HepG2 (cell line): ENCODE data around the gene KIAA0319L. TPM values are rescaled to one million over a fixed set of nuclear protein-coding genes. Genes with fewer than 3 reads are reported as not detected.
A peak's percentile ranks its signal among the peaks of the same experiment; 100 is the strongest.

Experiments used
- CHCHD3 ChIP-seq: sonication (generic); formaldehyde crosslinking; IDR thresholded peaks from 2 replicates; pipeline ENCODE4 v1.8.0; 2022; ENCODE audit warnings: mild to moderate bottlenecking, missing genetic modification reagents, moderate library complexity
- FLYWCH1 ChIP-seq: sonication (generic); formaldehyde crosslinking; IDR thresholded peaks from 2 replicates; pipeline ENCODE4 v1.8.1; 2023; ENCODE audit warnings: mild to moderate bottlenecking, missing genetic modification reagents
- FOXP1 ChIP-seq, 2 experiments: fragments of 450-650 bp in 1 of 2; IDR thresholded peaks; 2 replicates each; pipeline ENCODE4 v1.6.1; 2017 to 2018; ENCODE audit warnings: antibody characterized with exemption in 1 of 2
- JUNB ChIP-seq: sonication (generic); formaldehyde crosslinking; IDR thresholded peaks from 2 replicates; pipeline ENCODE4 v1.8.0; 2022; ENCODE audit warnings: missing genetic modification reagents, mild to moderate bottlenecking, borderline replicate concordance
- KDM3A ChIP-seq: IDR thresholded peaks from 2 replicates; pipeline ENCODE4 v1.6.1; 2018; ENCODE audit warnings: low read depth, missing compliant biosample characterization
- MED1 ChIP-seq: sonication (generic); formaldehyde crosslinking; IDR thresholded peaks from 2 replicates; pipeline ENCODE4 v1.4.0; 2020; ENCODE audit warnings: missing genetic modification reagents
- NFE2L2 ChIP-seq: fragments of 150-350 bp; IDR thresholded peaks from 2 replicates; pipeline ENCODE4 v1.6.1; 2014; ENCODE audit warnings: low read length
- NFYC ChIP-seq: IDR thresholded peaks from 2 replicates; pipeline ENCODE4 v1.6.1; 2016; ENCODE audit warnings: missing genetic modification reagents, missing compliant biosample characterization
- PAX8 ChIP-seq: sonication (generic); formaldehyde crosslinking; IDR thresholded peaks from 2 replicates; pipeline ENCODE4 v1.8.0; 2022; ENCODE audit warnings: mild to moderate bottlenecking, missing genetic modification reagents, borderline replicate concordance
- REPIN1 ChIP-seq: sonication (generic); formaldehyde crosslinking; IDR thresholded peaks from 2 replicates; pipeline ENCODE4 v1.8.0; 2022; ENCODE audit warnings: missing genetic modification reagents, low read depth, mild to moderate bottlenecking, borderline replicate concordance
- XBP1 ChIP-seq: sonication (generic); formaldehyde crosslinking; IDR thresholded peaks from 2 replicates; pipeline ENCODE4 v1.5.0; 2020; ENCODE audit warnings: missing genetic modification reagents
- ZBTB38 ChIP-seq: sonication (generic); formaldehyde crosslinking; IDR thresholded peaks from 2 replicates; pipeline ENCODE4 v1.5.1; 2020; ENCODE audit warnings: mild to moderate bottlenecking, missing genetic modification reagents
- ZNF3 ChIP-seq: IDR thresholded peaks from 2 replicates; pipeline ENCODE4 v1.7.0; 2017; ENCODE audit warnings: inconsistent platforms
- ZNF530 ChIP-seq: sonication (generic); formaldehyde crosslinking; IDR thresholded peaks from 2 replicates; pipeline ENCODE4 v1.5.0; 2020; ENCODE audit warnings: low read depth, mild to moderate bottlenecking, missing genetic modification reagents
- ZNF546 ChIP-seq: sonication (generic); formaldehyde crosslinking; conservative IDR thresholded peaks from 2 replicates; pipeline ENCODE4 v1.8.1; 2023; ENCODE audit warnings: mild to moderate bottlenecking, missing genetic modification reagents
- ZNF562 ChIP-seq: sonication (generic); formaldehyde crosslinking; IDR thresholded peaks from 2 replicates; pipeline ENCODE4 v1.8.0; 2022; ENCODE audit warnings: missing genetic modification reagents, borderline replicate concordance
- ZNF615 ChIP-seq: sonication (generic); formaldehyde crosslinking; IDR thresholded peaks from 2 replicates; pipeline ENCODE4 v1.5.0; 2020; ENCODE audit warnings: mild to moderate bottlenecking, missing genetic modification reagents, borderline replicate concordance
- ZSCAN12 ChIP-seq: sonication (generic); formaldehyde crosslinking; IDR thresholded peaks from 2 replicates; pipeline ENCODE4 v1.9.0; 2021; ENCODE audit warnings: mild to moderate bottlenecking, missing genetic modification reagents
- polyA plus RNA-seq, 8 experiments: library from polyadenylated mRNA; depleted of rRNA in 3 of 8; stranded (reverse) in 7 of 8; unstranded in 1 of 8; fragments of >200 nt; fragmentation: Illumina TruSeq in 4 of 8; extraction: Trizol in 4 of 8; gene quantifications; 2 replicates each; pipeline versions ENCODE4 v1.2.1 to v1.2.3, GENCODE V29; 2011 to 2016; ENCODE audit warnings: low read depth in 4 of 8, missing spikeins in 1 of 8, mixed read lengths in 1 of 8; ENCODE audit not compliant: insufficient read depth in 1 of 8
- total RNA-seq, 5 experiments: library from RNA; depleted of rRNA; stranded (reverse); fragments of >200 nt; fragmentation: Illumina TruSeq; extraction: Trizol; gene quantifications; 2 replicates each; pipeline ENCODE4 v1.2.3, GENCODE V29; 2016; ENCODE audit warnings: low read depth in 1 of 5
- TF ChIP-seq, protein P1 (sequence below): sonication (generic); formaldehyde crosslinking; IDR thresholded peaks from 2 replicates; pipeline ENCODE4 v1.5.1; 2020; ENCODE audit warnings: missing genetic modification reagents, mild to moderate bottlenecking, borderline replicate concordance
- TF ChIP-seq, protein P2 (sequence below): sonication (generic); formaldehyde crosslinking; IDR thresholded peaks from 2 replicates; pipeline ENCODE4 v1.4.0; 2020; ENCODE audit warnings: low read depth, mild to moderate bottlenecking, missing genetic modification reagents
- TF ChIP-seq, protein P3 (sequence below): sonication (generic); formaldehyde crosslinking; IDR thresholded peaks from 2 replicates; pipeline ENCODE4 v1.4.0; 2020; ENCODE audit warnings: missing genetic modification reagents

The KIAA0319L gene
- total and polyA plus RNA-seq, 2 of the 13 experiments (the other 11 are each of a cell fraction or from before 2014, with no cell fraction given): 33.4 to 82.6 TPM

DNA sequence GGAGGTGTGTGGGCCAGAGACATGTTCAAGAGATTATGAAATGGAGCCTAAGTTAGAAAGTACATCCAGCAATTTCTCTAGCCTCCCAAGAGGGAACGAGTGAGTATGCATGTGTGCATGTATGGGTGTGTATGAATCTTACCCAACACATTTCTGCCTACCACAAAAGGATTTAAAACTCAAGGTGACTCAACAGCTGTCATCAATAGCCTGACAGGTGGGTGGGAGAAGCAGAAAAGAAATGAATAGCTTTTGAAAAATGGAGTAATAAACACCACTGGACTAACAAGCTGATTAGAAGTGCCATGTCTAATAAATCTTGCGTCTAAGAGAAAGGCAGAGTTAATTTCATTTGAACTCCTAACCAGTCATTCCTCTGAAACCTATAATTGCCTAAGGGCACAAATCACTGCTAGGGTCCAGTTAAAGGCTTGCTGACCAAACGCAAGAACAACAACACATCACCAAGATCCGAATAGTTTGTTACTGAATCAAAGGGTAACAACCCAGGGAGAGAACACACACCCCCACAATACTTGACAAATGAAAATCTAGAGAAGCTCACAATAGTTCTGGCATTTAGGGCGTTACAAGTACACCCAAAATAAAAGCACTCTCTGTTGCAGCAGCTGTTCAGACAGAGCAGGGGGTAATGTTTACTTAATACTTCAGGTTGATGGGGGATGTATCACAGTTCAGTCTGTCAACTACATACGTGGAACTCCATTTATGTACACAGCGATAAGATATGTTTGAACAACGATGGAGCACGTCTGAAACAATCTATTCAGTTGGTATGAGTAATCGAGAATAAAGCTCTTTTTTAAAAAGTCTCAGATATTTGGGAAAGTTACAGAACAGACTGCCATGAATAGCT lies 1.4 kb downstream of the KIAA0319L start (continued):
- TF ChIP-seq, protein P1, sequence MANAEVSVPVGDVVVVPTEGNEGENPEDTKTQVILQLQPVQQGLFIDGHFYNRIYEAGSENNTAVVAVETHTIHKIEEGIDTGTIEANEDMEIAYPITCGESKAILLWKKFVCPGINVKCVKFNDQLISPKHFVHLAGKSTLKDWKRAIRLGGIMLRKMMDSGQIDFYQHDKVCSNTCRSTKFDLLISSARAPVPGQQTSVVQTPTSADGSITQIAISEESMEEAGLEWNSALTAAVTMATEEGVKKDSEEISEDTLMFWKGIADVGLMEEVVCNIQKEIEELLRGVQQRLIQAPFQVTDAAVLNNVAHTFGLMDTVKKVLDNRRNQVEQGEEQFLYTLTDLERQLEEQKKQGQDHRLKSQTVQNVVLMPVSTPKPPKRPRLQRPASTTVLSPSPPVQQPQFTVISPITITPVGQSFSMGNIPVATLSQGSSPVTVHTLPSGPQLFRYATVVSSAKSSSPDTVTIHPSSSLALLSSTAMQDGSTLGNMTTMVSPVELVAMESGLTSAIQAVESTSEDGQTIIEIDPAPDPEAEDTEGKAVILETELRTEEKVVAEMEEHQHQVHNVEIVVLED (CRISPR knock-in tag): no peak
- TF ChIP-seq FOXP1 (IDR thresholded peaks at IDR 0.05) (no peak), FOXP1 (CRISPR knock-in tag; IDR thresholded peaks at IDR 0.05) (peak; percentile 72), ZBTB38 (CRISPR knock-in tag) (no peak), XBP1 (CRISPR knock-in tag) (no peak), NFE2L2 (no peak), ZNF615 (CRISPR knock-in tag) (no peak), FLYWCH1 (CRISPR knock-in tag) (no peak), PAX8 (CRISPR knock-in tag) (no peak), NFYC (CRISPR knock-in tag) (no peak; the same call in 1 of the 2 replicates), ZNF530 (no peak), MED1 (CRISPR knock-in tag) (peak; percentile 52; the same call in 1 of the 2 replicates), CHCHD3 (CRISPR knock-in tag) (no peak), ZSCAN12 (CRISPR knock-in tag) (no peak), REPIN1 (CRISPR knock-in tag) (no peak), ZNF546 (CRISPR knock-in tag) (no peak), JUNB (CRISPR knock-in tag) (peak; percentile 86), ZNF562 (CRISPR knock-in tag) (no peak), ZNF3 (CRISPR knock-in tag) (no peak), KDM3A (CRISPR knock-in tag) (no peak)
- TF ChIP-seq, protein P2, sequence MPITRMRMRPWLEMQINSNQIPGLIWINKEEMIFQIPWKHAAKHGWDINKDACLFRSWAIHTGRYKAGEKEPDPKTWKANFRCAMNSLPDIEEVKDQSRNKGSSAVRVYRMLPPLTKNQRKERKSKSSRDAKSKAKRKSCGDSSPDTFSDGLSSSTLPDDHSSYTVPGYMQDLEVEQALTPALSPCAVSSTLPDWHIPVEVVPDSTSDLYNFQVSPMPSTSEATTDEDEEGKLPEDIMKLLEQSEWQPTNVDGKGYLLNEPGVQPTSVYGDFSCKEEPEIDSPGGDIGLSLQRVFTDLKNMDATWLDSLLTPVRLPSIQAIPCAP (CRISPR knock-in tag): no peak
- TF ChIP-seq, protein P3, sequence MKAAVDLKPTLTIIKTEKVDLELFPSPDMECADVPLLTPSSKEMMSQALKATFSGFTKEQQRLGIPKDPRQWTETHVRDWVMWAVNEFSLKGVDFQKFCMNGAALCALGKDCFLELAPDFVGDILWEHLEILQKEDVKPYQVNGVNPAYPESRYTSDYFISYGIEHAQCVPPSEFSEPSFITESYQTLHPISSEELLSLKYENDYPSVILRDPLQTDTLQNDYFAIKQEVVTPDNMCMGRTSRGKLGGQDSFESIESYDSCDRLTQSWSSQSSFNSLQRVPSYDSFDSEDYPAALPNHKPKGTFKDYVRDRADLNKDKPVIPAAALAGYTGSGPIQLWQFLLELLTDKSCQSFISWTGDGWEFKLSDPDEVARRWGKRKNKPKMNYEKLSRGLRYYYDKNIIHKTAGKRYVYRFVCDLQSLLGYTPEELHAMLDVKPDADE (CRISPR knock-in tag): no peak
